Common myeloid progenitor, CD34-positive (primary cell): ENCODE data around the gene SPAG9.

ENCODE experiments used
- CTCF ChIA-PET: fragments of 350-600 bp; sonication (Branson Sonifier 250); formaldehyde crosslinking; loops from one replicate; lab custom pipeline; 2021; ENCODE audit warnings: antibody characterized with exemption; lab: Charles Lee
- POLR2A ChIA-PET: fragments of 350-600 bp; sonication (Branson Sonifier 250); formaldehyde crosslinking; loops from one replicate; lab custom pipeline; 2021; ENCODE audit warnings: antibody characterized with exemption; lab: Charles Lee
- DNase-seq, 3 donors: peaks; one replicate each; pipeline versions ENCODE4 v3.0.0 to v3.0.0-alpha.2; 2013
- H3K27ac ChIP-seq, 2 experiments: 1 replicate in 1 of 2; 2 replicates in 1 of 2; pipeline ENCODE4 v1.7.0; 2013; ENCODE audit warnings: inconsistent platforms in 2 of 2, low read length in 2 of 2, mild to moderate bottlenecking in 2 of 2, low read depth in 1 of 2, moderate library complexity in 1 of 2; ENCODE audit not compliant: severe bottlenecking in 2 of 2, insufficient read depth in 1 of 2, poor library complexity in 1 of 2
- H3K27me3 ChIP-seq, 5 experiments: replicated peaks in 2 of 5; 1 replicate in 3 of 5; 2 replicates in 2 of 5; pipeline versions ENCODE4 v1.6.1 to v1.7.0; 2013; ENCODE audit warnings: low read length in 4 of 5, mild to moderate bottlenecking in 2 of 5, moderate library complexity in 2 of 5, inconsistent platforms in 1 of 5; ENCODE audit not compliant: insufficient read depth in 5 of 5, control insufficient read depth in 4 of 5
- H3K36me3 ChIP-seq, 4 experiments: 1 replicate in 2 of 4; 2 replicates in 2 of 4; pipeline versions ENCODE4 v1.6.1 to v1.7.0; 2013; ENCODE audit warnings: low read length in 3 of 4, control low read depth in 1 of 4, mild to moderate bottlenecking in 1 of 4; ENCODE audit not compliant: control insufficient read depth in 4 of 4, insufficient read depth in 4 of 4
- H3K4me1 ChIP-seq, 4 experiments: 1 replicate in 3 of 4; 2 replicates in 1 of 4; pipeline versions ENCODE4 v1.6.1 to v1.7.1; 2013; ENCODE audit warnings: low read length in 3 of 4, mild to moderate bottlenecking in 3 of 4, control low read depth in 1 of 4, inconsistent platforms in 1 of 4, moderate library complexity in 1 of 4; ENCODE audit not compliant: control insufficient read depth in 4 of 4, insufficient read depth in 4 of 4; ENCODE audit errors: control extremely low read depth in 1 of 4
- H3K4me3 ChIP-seq, 7 experiments: 1 replicate in 4 of 7; 2 replicates in 3 of 7; pipeline versions ENCODE4 v1.5.1 to v1.7.0; 2013; ENCODE audit warnings: mild to moderate bottlenecking in 7 of 7, low read length in 6 of 7, moderate library complexity in 6 of 7, inconsistent platforms in 2 of 7, low read depth in 2 of 7, control low read depth in 1 of 7; ENCODE audit not compliant: insufficient read depth in 4 of 7, control insufficient read depth in 1 of 7; ENCODE audit errors: extremely low read depth in 1 of 7
- H3K9me3 ChIP-seq, 5 experiments: 1 replicate in 4 of 5; 2 replicates in 1 of 5; pipeline versions ENCODE4 v1.6.1 to v1.7.1; 2013; ENCODE audit warnings: low read length in 4 of 5, mild to moderate bottlenecking in 2 of 5, inconsistent platforms in 1 of 5, low read depth in 1 of 5, moderate library complexity in 1 of 5; ENCODE audit not compliant: control insufficient read depth in 4 of 5, insufficient read depth in 2 of 5; ENCODE audit errors: control extremely low read depth in 1 of 5
- WGBS: methylation state at CpG from one replicate; pipeline ENCODE4 v1.1.5; 2013; ENCODE audit not compliant: insufficient coverage; 5-methylcytosine and 5-hydroxymethylcytosine counted together

SPAG9 gene

DNA sequence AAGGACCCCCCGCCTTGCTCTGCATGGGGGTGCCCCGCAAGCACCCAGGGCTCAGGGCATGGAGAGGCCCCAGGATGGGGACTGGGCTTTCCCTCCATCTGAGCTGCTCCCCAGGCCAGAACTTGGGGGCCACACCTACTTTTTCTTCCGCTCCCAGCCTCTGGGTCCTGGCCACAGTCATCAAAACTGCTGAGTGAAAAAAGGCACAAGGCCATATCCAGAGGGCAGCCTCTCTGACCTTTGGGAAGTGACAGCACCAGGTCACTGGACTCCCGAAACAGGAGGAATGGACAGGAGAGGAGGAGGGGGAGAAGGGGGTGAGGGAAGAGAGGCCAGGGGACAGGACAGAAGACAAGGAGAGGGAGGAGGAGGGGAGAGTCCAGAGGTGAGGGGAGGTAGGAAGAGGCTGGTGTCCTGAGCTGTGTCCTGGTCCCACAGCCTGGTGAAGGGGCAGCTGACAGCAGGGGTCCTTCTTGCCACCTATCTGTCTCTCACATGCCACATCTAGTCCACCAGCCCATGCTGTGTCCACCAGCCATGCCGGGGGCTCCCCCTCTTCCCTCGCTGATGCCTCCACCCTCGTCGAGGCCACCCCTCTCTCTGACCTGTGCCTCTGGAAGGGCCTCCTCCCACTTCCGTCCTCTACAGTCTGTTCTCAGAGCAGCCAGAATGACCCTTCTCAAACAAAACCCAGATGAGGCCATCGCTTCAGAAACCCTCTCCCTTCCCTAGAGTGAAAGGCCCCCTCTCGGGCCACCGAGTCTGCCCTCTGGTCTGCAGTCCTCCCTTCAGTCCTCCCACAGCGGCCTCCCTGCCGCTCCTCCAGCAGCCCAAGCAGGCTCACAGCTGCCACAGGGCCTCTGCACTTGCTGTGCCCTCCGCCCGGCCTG, 180.6 kb downstream of the SPAG9 start:
- DNase-seq = no peak
- POLR2A ChIA-PET = interaction anchor here (0.5 kb wide), 1 partner anchor 37 kb away, joined by 3 read pairs; no protein-coding TSS in a partner anchor
- no peaks in the 10 kb centered on the region for H3K36me3 ChIP-seq
- no peaks in the 10 kb centered on the region for H3K9me3 ChIP-seq
- CTCF ChIA-PET = interaction anchor here (1.1 to 1.5 kb wide), 6 partner anchors 10 to 134 kb away, joined by 3 to 6 read pairs (median 4); no protein-coding TSS in a partner anchor
- peaks cover 1 to 27% (median 21%) of the 10 kb centered on the region in 4 experiments for H3K4me1 ChIP-seq
- H3K4me3 ChIP-seq = no peak overlapping the region
- WGBS = 95% methylated on average over 15 of the region's 16 CpGs
- H3K27me3 ChIP-seq = no peaks in the 10 kb centered on the region
- no peak overlapping the region for H3K27ac ChIP-seq

DNA sequence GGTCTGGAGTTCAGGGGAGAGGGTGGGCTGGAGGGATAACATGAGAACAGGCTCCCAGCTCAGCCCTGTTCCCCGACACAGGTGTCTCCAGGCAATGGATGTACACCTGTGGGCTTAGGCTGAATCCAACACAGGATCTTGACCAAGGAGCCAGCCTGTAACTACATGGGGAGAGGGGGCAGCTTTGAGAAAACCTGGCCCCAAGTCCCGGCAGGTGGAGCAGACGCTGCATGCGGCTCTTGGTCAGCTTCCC, 181.2 kb downstream of the SPAG9 start:
- no peak for DNase-seq
- no peaks in the 10 kb centered on the region for H3K9me3 ChIP-seq
- no peak overlapping the region for H3K27ac ChIP-seq
- WGBS = 100% methylated on average over 4 of the region's 4 CpGs
- ChIA-PET POLR2A (interaction anchor here (0.5 kb wide), 1 partner anchor 37 kb away, joined by 3 read pairs; no protein-coding TSS in a partner anchor), CTCF (interaction anchor here (1.1 to 1.5 kb wide), 4 partner anchors 15 to 134 kb away, joined by 3 to 5 read pairs (median 4); no protein-coding TSS in a partner anchor)
- no peaks in the 10 kb centered on the region for H3K27me3 ChIP-seq
- H3K36me3 ChIP-seq = no peaks in the 10 kb centered on the region
- H3K4me3 ChIP-seq = no peak overlapping the region
- H3K4me1 ChIP-seq = peaks cover 1 to 28% (median 22%) of the 10 kb centered on the region in 4 experiments

DNA sequence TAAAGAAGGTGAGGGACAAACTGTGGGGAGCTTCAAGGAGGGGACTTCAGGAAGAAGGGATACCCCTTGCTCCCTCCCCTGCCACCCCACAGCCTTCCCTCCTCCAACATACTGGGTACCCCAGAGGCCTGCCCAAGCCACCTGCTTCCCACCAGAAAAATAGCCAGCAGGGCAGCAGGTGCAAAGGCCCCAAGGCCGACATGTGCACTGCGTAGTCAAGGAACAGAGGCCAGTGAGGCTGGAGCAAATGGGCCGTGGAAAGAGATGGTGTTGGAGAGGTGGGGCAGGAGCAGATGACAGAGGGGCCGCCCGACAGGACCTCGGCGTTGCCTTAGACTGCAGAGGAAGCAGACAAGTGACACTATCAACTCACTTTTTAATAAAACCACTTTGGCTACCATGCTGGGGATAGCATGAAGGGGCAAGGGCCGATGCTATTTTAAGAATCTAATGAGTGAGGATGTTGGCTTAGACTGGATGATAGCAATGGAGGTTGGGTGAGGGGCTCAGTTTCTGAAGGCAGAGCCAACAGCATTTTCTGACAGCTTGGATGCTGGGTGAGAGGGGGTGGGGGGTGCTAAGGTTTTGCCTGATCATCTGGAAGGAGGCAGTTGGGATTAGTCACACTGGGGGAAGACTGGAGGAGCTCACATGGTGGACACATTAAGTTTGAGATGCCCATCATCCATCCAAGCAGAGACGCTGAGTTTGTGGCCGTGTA, 181.7 kb downstream of the SPAG9 start:
- Histone ChIP-seq H3K4me1 (peaks cover 1 to 28% (median 21%) of the 10 kb centered on the region in 4 experiments), H3K9me3 (no peaks in the 10 kb centered on the region), H3K27ac (no peak overlapping the region), H3K36me3 (no peaks in the 10 kb centered on the region), H3K27me3 (no peaks in the 10 kb centered on the region), H3K4me3 (no peak overlapping the region)
- no peak for DNase-seq
- ChIA-PET POLR2A (no interaction called here), CTCF (interaction anchor here (1.1 to 1.5 kb wide), 4 partner anchors 13 to 86 kb away, joined by 3 to 5 read pairs (median 4); no protein-coding TSS in a partner anchor)
- 100% methylated on average over 2 of the region's 10 CpGs for WGBS

DNA sequence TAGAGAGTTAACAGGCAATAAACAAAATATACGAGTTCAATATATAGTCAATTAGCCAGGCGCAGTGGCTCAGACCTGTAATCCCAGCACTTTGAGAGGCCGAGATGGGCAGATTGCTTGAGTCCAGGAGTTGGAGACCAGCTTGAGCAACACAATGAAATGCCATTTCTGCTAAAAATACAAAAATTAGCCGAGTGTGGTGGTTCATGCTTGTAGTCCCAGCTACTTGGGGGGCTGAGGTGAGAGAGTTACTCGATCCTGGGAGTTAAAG, 184.7 kb downstream of the SPAG9 start:
- CTCF ChIA-PET = interaction anchor here (0.6 to 1.7 kb wide), 6 partner anchors 10 to 84 kb away, joined by 3 to 6 read pairs (median 4); no protein-coding TSS in a partner anchor
- Histone ChIP-seq H3K9me3 (no peaks in the 10 kb centered on the region), H3K4me3 (no peak overlapping the region), H3K27me3 (no peaks in the 10 kb centered on the region), H3K27ac (no peak overlapping the region), H3K36me3 (no peaks in the 10 kb centered on the region), H3K4me1 (peaks cover 0 to 40% (median 26%) of the 10 kb centered on the region in 4 experiments)
- no peak for DNase-seq
- WGBS = 98% methylated on average over 5 of the region's 5 CpGs
- POLR2A ChIA-PET = interaction anchor here (0.9 to 3.0 kb wide), 3 partner anchors 9 to 69 kb away, joined by 3 to 30 read pairs (median 4); partner anchors contain the start of gene TOB1

DNA sequence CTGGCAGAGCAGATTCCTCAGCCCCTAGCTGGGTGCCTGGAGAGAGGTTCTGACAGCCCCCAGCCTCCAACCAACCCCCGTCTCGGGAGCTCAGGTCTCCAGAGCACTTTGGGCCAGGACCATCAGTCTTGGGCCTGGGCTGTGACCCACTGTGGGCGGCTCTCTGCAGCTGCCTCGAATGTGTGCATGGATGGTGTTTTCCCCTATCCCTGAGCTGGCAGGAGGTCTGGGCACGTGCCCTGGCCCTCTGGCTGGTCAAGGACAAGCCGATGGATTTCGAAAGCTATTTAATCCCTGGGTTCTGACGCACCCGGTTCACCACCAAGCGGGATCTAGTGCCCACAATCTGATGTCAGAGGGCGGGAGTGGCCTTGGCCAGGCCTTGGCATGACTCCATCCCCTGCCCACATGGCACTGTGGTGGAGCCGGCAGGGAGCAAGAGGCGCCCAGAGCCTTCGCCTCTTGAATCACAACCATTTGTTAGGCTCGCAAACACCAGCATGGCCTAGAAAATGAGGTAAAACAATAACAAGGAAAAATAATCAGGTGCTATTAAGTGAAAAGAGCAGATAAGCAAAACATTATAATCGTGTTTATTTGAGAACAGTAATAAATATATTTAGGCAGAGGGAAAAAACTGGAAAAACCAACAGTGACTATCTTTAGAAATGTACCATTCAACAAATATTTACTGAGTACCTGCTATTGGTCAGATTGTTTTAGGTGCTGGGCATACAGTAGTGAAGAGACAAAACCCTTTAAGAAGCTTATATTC, 185.3 kb downstream of the SPAG9 start:
- Histone ChIP-seq H3K27ac (no peak overlapping the region), H3K36me3 (no peaks in the 10 kb centered on the region), H3K4me3 (no peak overlapping the region), H3K4me1 (peaks cover 2 to 45% (median 30%) of the 10 kb centered on the region in 4 experiments), H3K9me3 (no peaks in the 10 kb centered on the region), H3K27me3 (no peaks in the 10 kb centered on the region)
- peak in 1 of 3 donors; percentile 39 for DNase-seq
- POLR2A ChIA-PET = interaction anchor here (0.7 to 3.0 kb wide), 4 partner anchors 9 to 69 kb away, joined by 3 to 30 read pairs (median 4); partner anchors contain the start of gene TOB1
- CTCF ChIA-PET = interaction anchor here (0.6 to 2.1 kb wide), 11 partner anchors 9 to 98 kb away, joined by 3 to 8 read pairs (median 4); partner anchors contain the start of gene TOB1
- 71% methylated on average over 12 of the region's 16 CpGs for WGBS

DNA sequence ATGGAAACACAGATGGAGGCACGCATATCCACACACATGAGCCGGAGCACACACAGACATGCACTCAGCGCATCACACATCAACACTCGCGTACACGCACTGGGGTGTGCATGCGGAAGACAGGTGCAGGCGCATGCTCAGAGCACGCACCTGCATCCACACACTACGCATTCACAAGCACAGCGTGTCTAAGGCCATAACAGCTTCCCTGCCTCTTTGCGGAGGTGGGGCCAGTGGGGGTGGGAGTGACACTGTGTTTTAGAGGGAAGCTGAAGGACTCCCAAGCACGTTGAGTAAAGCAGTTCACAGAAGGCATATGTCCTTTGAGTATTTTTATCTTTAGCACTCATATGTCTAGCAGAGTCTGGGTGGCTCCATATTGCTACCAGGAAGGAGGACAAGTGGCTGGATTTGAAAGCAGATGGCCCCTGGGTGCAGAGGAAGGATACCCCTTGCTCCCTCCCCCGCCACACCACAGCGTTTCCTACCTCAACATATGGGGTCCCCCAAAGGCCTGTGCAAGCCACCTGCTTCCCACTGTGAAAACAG, 185.9 kb downstream of the SPAG9 start:
- Histone ChIP-seq H3K27me3 (no peaks in the 10 kb centered on the region), H3K27ac (no peak overlapping the region), H3K4me3 (no peak overlapping the region), H3K36me3 (no peaks in the 10 kb centered on the region), H3K9me3 (no peaks in the 10 kb centered on the region), H3K4me1 (peaks cover 2 to 45% (median 32%) of the 10 kb centered on the region in 4 experiments)
- peak in 2 of 3 donors; percentile 86 to 92 for DNase-seq
- 79% methylated on average over 7 of the region's 15 CpGs for WGBS
- ChIA-PET CTCF (interaction anchor here (0.9 to 2.1 kb wide), 8 partner anchors 9 to 97 kb away, joined by 3 to 8 read pairs (median 4); partner anchors contain the start of gene TOB1), POLR2A (interaction anchor here (0.7 to 3.0 kb wide), 3 partner anchors 8 to 68 kb away, joined by 3 to 30 read pairs (median 4); partner anchors contain the start of gene TOB1)
